ENCODE data around the gene PPP1R9B. TPM values are rescaled to one million over a fixed set of nuclear protein-coding genes. Genes with fewer than 3 reads are reported as not detected.

The PPP1R9B gene
- total RNA-seq, 2 experiments from 2014 or later = 61.1 to 64.0 TPM

- no peaks in the 10 kb centered on the region for H3K9me3 Mint-ChIP-seq (ENCODE audit: low read depth)
- ChIA-PET CTCF (interaction anchor here (0.6 to 1.6 kb wide), 5 partner anchors 9 to 49 kb away, joined by 3 to 8 read pairs (median 4); no protein-coding TSS in a partner anchor), POLR2A (interaction anchor here (1.1 kb wide), 1 partner anchor 12 kb away, joined by 3 read pairs; no protein-coding TSS in a partner anchor)
- no peaks in the 10 kb centered on the region for H3K27me3 Mint-ChIP-seq
- peak overlapping the region; percentile 60 for H3K27ac Mint-ChIP-seq
- DNase-seq (peak; percentile 46), ATAC-seq (no peak)
- no peaks in the 10 kb centered on the region for H3K36me3 Mint-ChIP-seq (ENCODE audit: low read depth)
- no peak overlapping the region for H3K4me3 Mint-ChIP-seq
- peaks cover 37% of the 10 kb centered on the region for H3K4me1 Mint-ChIP-seq
- intact Hi-C loops (cut with DNase I, micrococcal nuclease) = loop anchor here in 1 of 2 experiments (5.0 kb wide), 1 partner anchor 47 kb away; no protein-coding TSS in a partner anchor
These were observed 13.6 kb upstream of the PPP1R9B start for GRCh38 chr17:50163843-50164696.

- POLR2A ChIA-PET = interaction anchor here (0.7 kb wide), 1 partner anchor 14 kb away, joined by 4 read pairs; no protein-coding TSS in a partner anchor
- CTCF ChIA-PET = interaction anchor here (0.6 to 2.8 kb wide), 18 partner anchors 8 to 267 kb away, joined by 3 to 50 read pairs (median 5); partner anchors contain the start of genes PPP1R9B and SAMD14
- no peaks in the 10 kb centered on the region for H3K27me3 Mint-ChIP-seq
- H3K36me3 Mint-ChIP-seq (ENCODE audit: low read depth) = no peaks in the 10 kb centered on the region
- H3K4me3 Mint-ChIP-seq = peak overlapping the region; percentile 17
- intact Hi-C loops (cut with DNase I, micrococcal nuclease) = loop anchor here in 1 of 2 experiments (5.0 kb wide), 1 partner anchor 45 kb away; no protein-coding TSS in a partner anchor
- no peak for DNase-seq
- peaks cover 42% of the 10 kb centered on the region for H3K4me1 Mint-ChIP-seq
- H3K9me3 Mint-ChIP-seq (ENCODE audit: low read depth) = no peaks in the 10 kb centered on the region
- H3K27ac Mint-ChIP-seq = peak overlapping the region; percentile 99
- peak; percentile 22 for ATAC-seq
These were observed 12.2 kb upstream of the PPP1R9B start for GRCh38 chr17:50162466-50163254.

GRCh38 chr17:50161911-50162288 lies 11.4 kb upstream of the PPP1R9B start:
- H3K27ac Mint-ChIP-seq = peak overlapping the region; percentile 99
- H3K4me1 Mint-ChIP-seq = peaks cover 42% of the 10 kb centered on the region
- DNase-seq = no peak
- no peaks in the 10 kb centered on the region for H3K27me3 Mint-ChIP-seq
- intact Hi-C loops (cut with DNase I, micrococcal nuclease) = loop anchor here (1.0 to 5.0 kb wide), 5 partner anchors 11 to 67 kb away; partner anchors contain the start of gene PDK2 (in 1 of the 2)
- H3K9me3 Mint-ChIP-seq (ENCODE audit: low read depth) = no peaks in the 10 kb centered on the region
- peak overlapping the region; percentile 78 for H3K4me3 Mint-ChIP-seq
- ATAC-seq = no peak
- H3K36me3 Mint-ChIP-seq (ENCODE audit: low read depth) = no peaks in the 10 kb centered on the region
- ChIA-PET CTCF (interaction anchor here (0.6 to 2.8 kb wide), 22 partner anchors 8 to 267 kb away, joined by 3 to 50 read pairs (median 5); partner anchors contain the start of genes PPP1R9B and SAMD14), POLR2A (interaction anchor here (0.7 kb wide), 1 partner anchor 14 kb away, joined by 4 read pairs; no protein-coding TSS in a partner anchor)

- ATAC-seq (peak; percentile 96), DNase-seq (peak; percentile 98)
- no peaks in the 10 kb centered on the region for H3K27me3 Mint-ChIP-seq
- peak overlapping the region; percentile 99 for H3K27ac Mint-ChIP-seq
- peak overlapping the region; percentile 78 for H3K4me3 Mint-ChIP-seq
- intact Hi-C loops (cut with DNase I, micrococcal nuclease) = loop anchor here (1.0 to 5.0 kb wide), 5 partner anchors 10 to 66 kb away; partner anchors contain the start of gene PDK2 (in 1 of the 2)
- CTCF ChIA-PET = interaction anchor here (0.6 to 2.8 kb wide), 26 partner anchors 9 to 188 kb away, joined by 3 to 50 read pairs (median 4); partner anchors contain the start of gene PPP1R9B
- peaks cover 42% of the 10 kb centered on the region for H3K4me1 Mint-ChIP-seq
- POLR2A ChIA-PET = no interaction called here
- no peaks in the 10 kb centered on the region for H3K36me3 Mint-ChIP-seq (ENCODE audit: low read depth)
- H3K9me3 Mint-ChIP-seq (ENCODE audit: low read depth) = no peaks in the 10 kb centered on the region
These were observed 10.8 kb upstream of the PPP1R9B start for GRCh38 chr17:50161023-50161910.

- ChIA-PET CTCF (interaction anchor here (0.7 to 1.7 kb wide), 3 partner anchors 12 to 18 kb away, joined by 3 to 4 read pairs (median 3); no protein-coding TSS in a partner anchor), POLR2A (no interaction called here)
- Mint-ChIP-seq H3K27me3 (no peaks in the 10 kb centered on the region), H3K27ac (no peak overlapping the region), H3K36me3 (ENCODE audit: low read depth) (no peaks in the 10 kb centered on the region), H3K4me1 (peaks cover 41% of the 10 kb centered on the region), H3K4me3 (no peak overlapping the region), H3K9me3 (ENCODE audit: low read depth) (no peaks in the 10 kb centered on the region)
- ATAC-seq (no peak), DNase-seq (no peak)
- intact Hi-C loops (cut with DNase I, micrococcal nuclease) = no loop called here
These were observed 7.4 kb upstream of the PPP1R9B start for GRCh38 chr17:50157891-50158290.

GRCh38 chr17:50155115-50155819 lies 4.8 kb upstream of the PPP1R9B start:
- no peaks in the 10 kb centered on the region for H3K27me3 Mint-ChIP-seq
- intact Hi-C loops (cut with DNase I, micrococcal nuclease) = no loop called here
- ATAC-seq (no peak), DNase-seq (no peak)
- ChIA-PET POLR2A (no interaction called here), CTCF (interaction anchor here (1.0 to 1.8 kb wide), 4 partner anchors 15 to 61 kb away, joined by 3 to 6 read pairs (median 4); partner anchors contain the start of gene PDK2)
- no peaks in the 10 kb centered on the region for H3K9me3 Mint-ChIP-seq (ENCODE audit: low read depth)
- no peak overlapping the region for H3K27ac Mint-ChIP-seq
- H3K36me3 Mint-ChIP-seq (ENCODE audit: low read depth) = no peaks in the 10 kb centered on the region
- peaks cover 33% of the 10 kb centered on the region for H3K4me1 Mint-ChIP-seq
- no peak overlapping the region for H3K4me3 Mint-ChIP-seq

GRCh38 chr17:50154604-50155003 lies 4.1 kb upstream of the PPP1R9B start:
- intact Hi-C loops (cut with DNase I, micrococcal nuclease) = loop anchor here in 1 of 2 experiments (5.0 kb wide), 1 partner anchor 477 kb away; the partner anchor contains the start of gene SPOP
- ATAC-seq = no peak
- Mint-ChIP-seq H3K9me3 (ENCODE audit: low read depth) (no peaks in the 10 kb centered on the region), H3K27me3 (no peaks in the 10 kb centered on the region), H3K4me1 (peaks cover 33% of the 10 kb centered on the region), H3K27ac (no peak overlapping the region), H3K36me3 (ENCODE audit: low read depth) (no peaks in the 10 kb centered on the region), H3K4me3 (no peak overlapping the region)
- no peak for DNase-seq
- CTCF ChIA-PET = interaction anchor here (0.7 to 1.8 kb wide), 4 partner anchors 14 to 495 kb away, joined by 3 to 6 read pairs (median 4); partner anchors contain the start of gene PDK2
- POLR2A ChIA-PET = interaction anchor here (0.6 kb wide), 1 partner anchor 19 kb away, joined by 3 read pairs; no protein-coding TSS in a partner anchor

- CTCF ChIA-PET = interaction anchor here (0.6 to 2.9 kb wide), 5 partner anchors 13 to 494 kb away, joined by 3 to 12 read pairs (median 4); partner anchors contain the start of genes EME1, MRPL27 and PDK2
- H3K4me1 Mint-ChIP-seq = peaks cover 33% of the 10 kb centered on the region
- intact Hi-C loops (cut with DNase I, micrococcal nuclease) = loop anchor here in 1 of 2 experiments (5.0 kb wide), 1 partner anchor 477 kb away; the partner anchor contains the start of gene SPOP
- no peaks in the 10 kb centered on the region for H3K27me3 Mint-ChIP-seq
- no peak overlapping the region for H3K4me3 Mint-ChIP-seq
- no peak for DNase-seq
- H3K9me3 Mint-ChIP-seq (ENCODE audit: low read depth) = no peaks in the 10 kb centered on the region
- no peak for ATAC-seq
- H3K27ac Mint-ChIP-seq = no peak overlapping the region
- POLR2A ChIA-PET = interaction anchor here (0.6 kb wide), 1 partner anchor 18 kb away, joined by 3 read pairs; no protein-coding TSS in a partner anchor
- H3K36me3 Mint-ChIP-seq (ENCODE audit: low read depth) = peaks cover 1% of the 10 kb centered on the region
These were observed 3.4 kb upstream of the PPP1R9B start for GRCh38 chr17:50153650-50154575.

GRCh38 chr17:50152736-50153135 lies 2.3 kb upstream of the PPP1R9B start:
- ChIA-PET POLR2A (no interaction called here), CTCF (interaction anchor here (0.8 to 2.9 kb wide), 10 partner anchors 9 to 85 kb away, joined by 3 to 50 read pairs (median 4); no protein-coding TSS in a partner anchor)
- no peaks in the 10 kb centered on the region for H3K27me3 Mint-ChIP-seq
- peaks cover 27% of the 10 kb centered on the region for H3K4me1 Mint-ChIP-seq
- intact Hi-C loops (cut with DNase I, micrococcal nuclease) = loop anchor here (1.0 to 5.0 kb wide), 2 partner anchors 57 to 475 kb away; partner anchors contain the start of genes PDK2 (in 1 of the 2) and SPOP (in 1 of the 2)
- H3K36me3 Mint-ChIP-seq (ENCODE audit: low read depth) = peaks cover 11% of the 10 kb centered on the region
- no peak overlapping the region for H3K4me3 Mint-ChIP-seq
- H3K9me3 Mint-ChIP-seq (ENCODE audit: low read depth) = no peaks in the 10 kb centered on the region
- ATAC-seq (no peak), DNase-seq (no peak)
- H3K27ac Mint-ChIP-seq = peak overlapping the region; percentile 96

Data from activated CD4-positive, alpha-beta T cell treated with anti-CD3 and anti-CD28 coated beads for 36 hours (primary cell).